ENCODE results near the gene ZNF543. TPM values are rescaled to one million over a fixed set of nuclear protein-coding genes. Genes with fewer than 3 reads are reported as not detected.
A peak's percentile ranks its signal among the peaks of the same experiment; 100 is the strongest.

ZNF543 gene
- total and polyA plus RNA-seq, 2 of the 13 experiments (the other 11 are each of a cell fraction or from before 2014, with no cell fraction given), result 2.1 to 8.9 TPM

DNA sequence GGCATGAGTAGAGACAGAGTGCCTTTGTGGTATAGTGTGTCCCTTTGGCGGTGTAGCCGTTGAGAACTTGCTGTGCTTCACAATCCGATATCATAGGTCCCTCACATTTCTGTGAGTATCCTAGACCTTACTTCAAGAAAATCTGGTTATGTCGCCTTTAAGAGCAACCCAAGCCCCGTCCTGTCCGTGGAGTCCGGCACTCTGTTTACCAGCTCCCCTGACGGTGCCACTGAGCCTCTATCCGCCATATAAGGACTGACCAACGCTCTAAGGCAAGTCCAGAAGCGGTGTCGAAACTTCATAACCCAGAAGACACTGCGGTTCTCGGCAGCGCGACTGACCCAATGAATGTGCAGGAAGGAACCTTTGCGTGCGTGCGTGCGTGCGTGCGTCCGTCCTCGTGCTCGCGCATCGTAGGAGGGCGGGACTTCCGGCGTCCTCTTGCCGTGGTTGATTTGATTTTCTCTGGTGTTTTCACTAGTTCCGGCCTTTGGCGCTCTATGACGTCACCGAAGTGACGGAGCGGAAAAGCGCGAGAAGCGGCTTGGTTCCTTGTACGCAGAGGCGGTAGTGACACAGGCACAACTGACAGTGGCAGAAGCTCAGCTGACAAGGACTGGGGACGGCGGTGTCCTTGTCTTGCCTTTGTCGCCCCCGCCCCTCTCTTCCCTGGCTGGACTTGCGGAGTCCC lies 42.9 kb downstream of the ZNF543 start, which contains the start of the genes TRAPPC2B and ZNF547 (continued):
- TF ChIP-seq, protein P1, sequence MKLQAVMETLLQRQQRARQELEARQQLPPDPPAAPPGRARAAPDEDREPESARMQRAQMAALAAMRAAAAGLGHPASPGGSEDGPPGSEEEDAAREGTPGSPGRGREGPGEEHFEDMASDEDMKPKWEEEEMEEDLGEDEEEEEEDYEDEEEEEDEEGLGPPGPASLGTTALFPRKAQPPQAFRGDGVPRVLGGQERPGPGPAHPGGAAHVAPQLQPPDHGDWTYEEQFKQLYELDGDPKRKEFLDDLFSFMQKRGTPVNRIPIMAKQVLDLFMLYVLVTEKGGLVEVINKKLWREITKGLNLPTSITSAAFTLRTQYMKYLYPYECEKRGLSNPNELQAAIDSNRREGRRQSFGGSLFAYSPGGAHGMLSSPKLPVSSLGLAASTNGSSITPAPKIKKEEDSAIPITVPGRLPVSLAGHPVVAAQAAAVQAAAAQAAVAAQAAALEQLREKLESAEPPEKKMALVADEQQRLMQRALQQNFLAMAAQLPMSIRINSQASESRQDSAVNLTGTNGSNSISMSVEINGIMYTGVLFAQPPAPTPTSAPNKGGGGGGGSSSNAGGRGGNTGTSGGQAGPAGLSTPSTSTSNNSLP (IDR thresholded peaks at IDR 0.05; ENCODE audit: low read depth, low read length), result no peak
- no peak for TF ChIP-seq ZNF317 (CRISPR knock-in tag; IDR thresholded peaks at IDR 0.05)
- no peak for TF ChIP-seq CAMTA2 (CRISPR knock-in tag; IDR thresholded peaks at IDR 0.05; ENCODE audit: borderline replicate concordance)
- TF ChIP-seq ZNF235 (CRISPR knock-in tag; IDR thresholded peaks at IDR 0.05; ENCODE audit: borderline replicate concordance), result no peak
- TF ChIP-seq, protein P2, sequence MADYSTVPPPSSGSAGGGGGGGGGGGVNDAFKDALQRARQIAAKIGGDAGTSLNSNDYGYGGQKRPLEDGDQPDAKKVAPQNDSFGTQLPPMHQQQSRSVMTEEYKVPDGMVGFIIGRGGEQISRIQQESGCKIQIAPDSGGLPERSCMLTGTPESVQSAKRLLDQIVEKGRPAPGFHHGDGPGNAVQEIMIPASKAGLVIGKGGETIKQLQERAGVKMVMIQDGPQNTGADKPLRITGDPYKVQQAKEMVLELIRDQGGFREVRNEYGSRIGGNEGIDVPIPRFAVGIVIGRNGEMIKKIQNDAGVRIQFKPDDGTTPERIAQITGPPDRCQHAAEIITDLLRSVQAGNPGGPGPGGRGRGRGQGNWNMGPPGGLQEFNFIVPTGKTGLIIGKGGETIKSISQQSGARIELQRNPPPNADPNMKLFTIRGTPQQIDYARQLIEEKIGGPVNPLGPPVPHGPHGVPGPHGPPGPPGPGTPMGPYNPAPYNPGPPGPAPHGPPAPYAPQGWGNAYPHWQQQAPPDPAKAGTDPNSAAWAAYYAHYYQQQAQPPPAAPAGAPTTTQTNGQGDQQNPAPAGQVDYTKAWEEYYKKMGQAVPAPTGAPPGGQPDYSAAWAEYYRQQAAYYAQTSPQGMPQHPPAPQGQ (CRISPR knock-in tag; IDR thresholded peaks at IDR 0.05; ENCODE audit: borderline replicate concordance), result no peak
- TF ChIP-seq KAT2B (IDR thresholded peaks at IDR 0.05; ENCODE audit: borderline replicate concordance, low read depth, low read length), result no peak
- TF ChIP-seq PAWR (CRISPR knock-in tag; IDR thresholded peaks at IDR 0.05; ENCODE audit: borderline replicate concordance), result no peak
- TF ChIP-seq ZNF232 (CRISPR knock-in tag; IDR thresholded peaks at IDR 0.05; ENCODE audit: borderline replicate concordance), result no peak
- TF ChIP-seq, protein P3, sequence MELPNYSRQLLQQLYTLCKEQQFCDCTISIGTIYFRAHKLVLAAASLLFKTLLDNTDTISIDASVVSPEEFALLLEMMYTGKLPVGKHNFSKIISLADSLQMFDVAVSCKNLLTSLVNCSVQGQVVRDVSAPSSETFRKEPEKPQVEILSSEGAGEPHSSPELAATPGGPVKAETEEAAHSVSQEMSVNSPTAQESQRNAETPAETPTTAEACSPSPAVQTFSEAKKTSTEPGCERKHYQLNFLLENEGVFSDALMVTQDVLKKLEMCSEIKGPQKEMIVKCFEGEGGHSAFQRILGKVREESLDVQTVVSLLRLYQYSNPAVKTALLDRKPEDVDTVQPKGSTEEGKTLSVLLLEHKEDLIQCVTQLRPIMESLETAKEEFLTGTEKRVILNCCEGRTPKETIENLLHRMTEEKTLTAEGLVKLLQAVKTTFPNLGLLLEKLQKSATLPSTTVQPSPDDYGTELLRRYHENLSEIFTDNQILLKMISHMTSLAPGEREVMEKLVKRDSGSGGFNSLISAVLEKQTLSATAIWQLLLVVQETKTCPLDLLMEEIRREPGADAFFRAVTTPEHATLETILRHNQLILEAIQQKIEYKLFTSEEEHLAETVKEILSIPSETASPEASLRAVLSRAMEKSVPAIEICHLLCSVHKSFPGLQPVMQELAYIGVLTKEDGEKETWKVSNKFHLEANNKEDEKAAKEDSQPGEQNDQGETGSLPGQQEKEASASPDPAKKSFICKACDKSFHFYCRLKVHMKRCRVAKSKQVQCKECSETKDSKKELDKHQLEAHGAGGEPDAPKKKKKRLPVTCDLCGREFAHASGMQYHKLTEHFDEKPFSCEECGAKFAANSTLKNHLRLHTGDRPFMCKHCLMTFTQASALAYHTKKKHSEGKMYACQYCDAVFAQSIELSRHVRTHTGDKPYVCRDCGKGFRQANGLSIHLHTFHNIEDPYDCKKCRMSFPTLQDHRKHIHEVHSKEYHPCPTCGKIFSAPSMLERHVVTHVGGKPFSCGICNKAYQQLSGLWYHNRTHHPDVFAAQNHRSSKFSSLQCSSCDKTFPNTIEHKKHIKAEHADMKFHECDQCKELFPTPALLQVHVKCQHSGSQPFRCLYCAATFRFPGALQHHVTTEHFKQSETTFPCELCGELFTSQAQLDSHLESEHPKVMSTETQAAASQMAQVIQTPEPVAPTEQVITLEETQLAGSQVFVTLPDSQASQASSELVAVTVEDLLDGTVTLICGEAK (IDR thresholded peaks at IDR 0.05), result peak; percentile 66
- TF ChIP-seq, protein P3 (CRISPR knock-in tag; IDR thresholded peaks at IDR 0.05), result peak; percentile 47; the same call in 1 of the 2 replicates
- no peak for TF ChIP-seq HOXA5 (CRISPR knock-in tag; IDR thresholded peaks at IDR 0.05)
- TF ChIP-seq HNRNPK (IDR thresholded peaks at IDR 0.05; ENCODE audit: low read depth, low read length, poor library complexity, severe bottlenecking), result no peak
- no peak; the same call in 1 of the 2 replicates for TF ChIP-seq ZNF607 (CRISPR knock-in tag; IDR thresholded peaks at IDR 0.05; ENCODE audit: borderline replicate concordance)
- TF ChIP-seq CBFB (CRISPR knock-in tag; IDR thresholded peaks at IDR 0.05), result no peak; the same call in 1 of the 2 replicates
- TF ChIP-seq GZF1 (CRISPR knock-in tag; IDR thresholded peaks at IDR 0.05), result no peak; the same call in 1 of the 2 replicates
- no peak for TF ChIP-seq RORA (CRISPR knock-in tag; IDR thresholded peaks at IDR 0.05)
